ENCODE data around the gene ZNF512. TPM values are rescaled to one million over a fixed set of nuclear protein-coding genes. Genes with fewer than 3 reads are reported as not detected.

The ZNF512 gene
- total RNA-seq, 1 donor from 2014 or later, result 93.1 TPM

- H3K27me3 Mint-ChIP-seq (ENCODE audit: unreplicated experiment), result no peaks in the 10 kb centered on the region
- TF ChIP-seq CTCF (IDR thresholded peaks at IDR 0.05; ENCODE audit: partially characterized antibody, unreplicated experiment), result no peak
- H3K27ac Mint-ChIP-seq (ENCODE audit: unreplicated experiment), result no peak overlapping the region
- H3K4me3 Mint-ChIP-seq (ENCODE audit: unreplicated experiment), result no peak overlapping the region
- no peaks in the 10 kb centered on the region for H3K4me1 Mint-ChIP-seq (ENCODE audit: low read depth, unreplicated experiment)
- no peak for DNase-seq
- H3K36me3 Mint-ChIP-seq (ENCODE audit: unreplicated experiment), result no peaks in the 10 kb centered on the region
- no peaks in the 10 kb centered on the region for H3K9me3 Mint-ChIP-seq (ENCODE audit: unreplicated experiment)
Observed at GRCh38 chr2:27638037-27638637, 55.3 kb downstream of the ZNF512 start.

GRCh38 chr2:27638709-27639108 is 55.9 kb downstream of the ZNF512 start:
- no peak for DNase-seq
- TF ChIP-seq CTCF (IDR thresholded peaks at IDR 0.05; ENCODE audit: partially characterized antibody, unreplicated experiment), result no peak
- H3K36me3 Mint-ChIP-seq (ENCODE audit: unreplicated experiment), result no peaks in the 10 kb centered on the region
- no peak overlapping the region for H3K4me3 Mint-ChIP-seq (ENCODE audit: unreplicated experiment)
- H3K9me3 Mint-ChIP-seq (ENCODE audit: unreplicated experiment), result no peaks in the 10 kb centered on the region
- no peak overlapping the region for H3K27ac Mint-ChIP-seq (ENCODE audit: unreplicated experiment)
- no peaks in the 10 kb centered on the region for H3K4me1 Mint-ChIP-seq (ENCODE audit: low read depth, unreplicated experiment)
- H3K27me3 Mint-ChIP-seq (ENCODE audit: unreplicated experiment), result no peaks in the 10 kb centered on the region

GRCh38 chr2:27640722-27641245 is 57.9 kb downstream of the ZNF512 start:
- Mint-ChIP-seq H3K9me3 (ENCODE audit: unreplicated experiment) (no peaks in the 10 kb centered on the region), H3K27me3 (ENCODE audit: unreplicated experiment) (no peaks in the 10 kb centered on the region), H3K27ac (ENCODE audit: unreplicated experiment) (no peak overlapping the region), H3K36me3 (ENCODE audit: unreplicated experiment) (no peaks in the 10 kb centered on the region), H3K4me1 (ENCODE audit: low read depth, unreplicated experiment) (no peaks in the 10 kb centered on the region), H3K4me3 (ENCODE audit: unreplicated experiment) (no peak overlapping the region)
- no peak for TF ChIP-seq CTCF (IDR thresholded peaks at IDR 0.05; ENCODE audit: partially characterized antibody, unreplicated experiment)
- DNase-seq, result no peak

- no peak for TF ChIP-seq CTCF (IDR thresholded peaks at IDR 0.05; ENCODE audit: partially characterized antibody, unreplicated experiment)
- H3K4me1 Mint-ChIP-seq (ENCODE audit: low read depth, unreplicated experiment), result no peaks in the 10 kb centered on the region
- no peak overlapping the region for H3K27ac Mint-ChIP-seq (ENCODE audit: unreplicated experiment)
- H3K4me3 Mint-ChIP-seq (ENCODE audit: unreplicated experiment), result no peak overlapping the region
- no peak for DNase-seq
- H3K9me3 Mint-ChIP-seq (ENCODE audit: unreplicated experiment), result no peaks in the 10 kb centered on the region
- H3K27me3 Mint-ChIP-seq (ENCODE audit: unreplicated experiment), result no peaks in the 10 kb centered on the region
- H3K36me3 Mint-ChIP-seq (ENCODE audit: unreplicated experiment), result no peaks in the 10 kb centered on the region
Observed at GRCh38 chr2:27645197-27645596, 62.4 kb downstream of the ZNF512 start.

- Mint-ChIP-seq H3K4me3 (ENCODE audit: unreplicated experiment) (no peak overlapping the region), H3K27ac (ENCODE audit: unreplicated experiment) (no peak overlapping the region), H3K9me3 (ENCODE audit: unreplicated experiment) (no peaks in the 10 kb centered on the region), H3K4me1 (ENCODE audit: low read depth, unreplicated experiment) (no peaks in the 10 kb centered on the region), H3K36me3 (ENCODE audit: unreplicated experiment) (no peaks in the 10 kb centered on the region), H3K27me3 (ENCODE audit: unreplicated experiment) (no peaks in the 10 kb centered on the region)
- no peak for DNase-seq
- no peak for TF ChIP-seq CTCF (IDR thresholded peaks at IDR 0.05; ENCODE audit: partially characterized antibody, unreplicated experiment)
Observed at GRCh38 chr2:27647289-27647688, 64.4 kb downstream of the ZNF512 start.

All from glutamatergic neuron (in vitro differentiated cells).